ENCODE measurements around the gene CD9.

DNA sequence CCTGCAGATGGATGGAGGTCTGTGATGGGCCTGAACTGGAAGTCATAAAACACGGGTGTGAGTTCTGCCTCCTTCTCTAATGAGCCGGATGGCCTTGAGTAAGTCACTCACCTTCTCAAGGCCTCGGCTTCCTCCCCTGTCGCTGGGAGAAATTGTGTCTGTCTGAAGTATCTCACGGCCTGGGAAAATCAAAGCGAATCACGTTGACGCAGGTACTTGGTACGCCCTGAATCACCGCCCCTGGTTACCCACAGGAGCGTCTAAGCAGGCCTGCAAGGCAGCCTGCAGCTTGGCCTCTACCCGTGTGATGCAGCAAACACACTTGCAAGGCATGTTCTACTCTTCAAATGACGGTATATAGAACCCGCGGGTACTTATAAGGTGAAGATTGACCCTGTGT, 28.1 kb upstream of the CD9 start:
- TF ChIP-seq, protein P1, sequence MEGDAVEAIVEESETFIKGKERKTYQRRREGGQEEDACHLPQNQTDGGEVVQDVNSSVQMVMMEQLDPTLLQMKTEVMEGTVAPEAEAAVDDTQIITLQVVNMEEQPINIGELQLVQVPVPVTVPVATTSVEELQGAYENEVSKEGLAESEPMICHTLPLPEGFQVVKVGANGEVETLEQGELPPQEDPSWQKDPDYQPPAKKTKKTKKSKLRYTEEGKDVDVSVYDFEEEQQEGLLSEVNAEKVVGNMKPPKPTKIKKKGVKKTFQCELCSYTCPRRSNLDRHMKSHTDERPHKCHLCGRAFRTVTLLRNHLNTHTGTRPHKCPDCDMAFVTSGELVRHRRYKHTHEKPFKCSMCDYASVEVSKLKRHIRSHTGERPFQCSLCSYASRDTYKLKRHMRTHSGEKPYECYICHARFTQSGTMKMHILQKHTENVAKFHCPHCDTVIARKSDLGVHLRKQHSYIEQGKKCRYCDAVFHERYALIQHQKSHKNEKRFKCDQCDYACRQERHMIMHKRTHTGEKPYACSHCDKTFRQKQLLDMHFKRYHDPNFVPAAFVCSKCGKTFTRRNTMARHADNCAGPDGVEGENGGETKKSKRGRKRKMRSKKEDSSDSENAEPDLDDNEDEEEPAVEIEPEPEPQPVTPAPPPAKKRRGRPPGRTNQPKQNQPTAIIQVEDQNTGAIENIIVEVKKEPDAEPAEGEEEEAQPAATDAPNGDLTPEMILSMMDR (IDR thresholded peaks at IDR 0.05): no peak
- TF ChIP-seq POLR2A (IDR thresholded peaks at IDR 0.05): no peak
